Measurements from ENCODE around the gene RPL39.
"Not testable (repeated sequence)": the region's sequence is repeated elsewhere in the genome, so short reads cannot be mapped to it uniquely, and the experiment has no call there.

Gene RPL39

GRCh38 chrX:119802546-119802945 lies 11.1 kb upstream of the RPL39 start:
- DNase-seq (ENCODE audit: insufficient read length, low spot score) (no peak), FAIRE-seq (no peak)
- no peak for TF ChIP-seq SPI1 (IDR thresholded peaks at IDR 0.05; ENCODE audit: low read depth, low read length)
- no peak for TF ChIP-seq POLR2A (IDR thresholded peaks at IDR 0.05; ENCODE audit: low read depth, low read length)
- no peak for TF ChIP-seq POLR2AphosphoS5 (IDR thresholded peaks at IDR 0.05; ENCODE audit: low read depth, low read length)
- no peak for TF ChIP-seq TAF1 (IDR thresholded peaks at IDR 0.05; ENCODE audit: low read depth, low read length)
- no peak for TF ChIP-seq POU2F2 (IDR thresholded peaks at IDR 0.05; ENCODE audit: low read depth, low read length)
- TF ChIP-seq PAX5 (IDR thresholded peaks at IDR 0.05; ENCODE audit: insufficient read depth, low read length, severe bottlenecking), result no peak

GRCh38 chrX:119801253-119802221 lies 10.1 kb upstream of the RPL39 start:
- TF ChIP-seq TAF1 (IDR thresholded peaks at IDR 0.05; ENCODE audit: low read depth, low read length) (no peak), POLR2AphosphoS5 (IDR thresholded peaks at IDR 0.05; ENCODE audit: low read depth, low read length) (no peak), POLR2A (IDR thresholded peaks at IDR 0.05; ENCODE audit: low read depth, low read length) (no peak), POU2F2 (IDR thresholded peaks at IDR 0.05; ENCODE audit: low read depth, low read length) (no peak), SPI1 (IDR thresholded peaks at IDR 0.05; ENCODE audit: low read depth, low read length) (no peak), PAX5 (IDR thresholded peaks at IDR 0.05; ENCODE audit: insufficient read depth, low read length, severe bottlenecking) (no peak)
- FAIRE-seq, result no peak
- no peak for DNase-seq (ENCODE audit: insufficient read length, low spot score)

- FAIRE-seq (no peak), DNase-seq (ENCODE audit: insufficient read length, low spot score) (no peak)
- TF ChIP-seq POLR2A (IDR thresholded peaks at IDR 0.05; ENCODE audit: low read depth, low read length) (no peak), SPI1 (IDR thresholded peaks at IDR 0.05; ENCODE audit: low read depth, low read length) (no peak), POU2F2 (IDR thresholded peaks at IDR 0.05; ENCODE audit: low read depth, low read length) (no peak), PAX5 (IDR thresholded peaks at IDR 0.05; ENCODE audit: insufficient read depth, low read length, severe bottlenecking) (no peak), TAF1 (IDR thresholded peaks at IDR 0.05; ENCODE audit: low read depth, low read length) (no peak), POLR2AphosphoS5 (IDR thresholded peaks at IDR 0.05; ENCODE audit: low read depth, low read length) (no peak)
These were observed 423 bp downstream of the RPL39 start for GRCh38 chrX:119790977-119791436.

GRCh38 chrX:119784747-119785446 lies 6.5 kb downstream of the RPL39 start:
- peak; percentile 68; the same call in 1 of the 2 replicates for TF ChIP-seq POLR2AphosphoS5 (IDR thresholded peaks at IDR 0.05; ENCODE audit: low read depth, low read length)
- TF ChIP-seq PAX5 (IDR thresholded peaks at IDR 0.05; ENCODE audit: insufficient read depth, low read length, severe bottlenecking), result no peak
- TF ChIP-seq POU2F2 (IDR thresholded peaks at IDR 0.05; ENCODE audit: low read depth, low read length), result no peak
- TF ChIP-seq POLR2A (IDR thresholded peaks at IDR 0.05; ENCODE audit: low read depth, low read length), result 0 out of 2 replicates have a peak, but pooled peaks have one; percentile 27
- no peak for TF ChIP-seq TAF1 (IDR thresholded peaks at IDR 0.05; ENCODE audit: low read depth, low read length)
- no peak for TF ChIP-seq SPI1 (IDR thresholded peaks at IDR 0.05; ENCODE audit: low read depth, low read length)
- FAIRE-seq (peak; percentile 89), DNase-seq (ENCODE audit: insufficient read length, low spot score) (no peak)

GRCh38 chrX:119783026-119783425 lies 8.4 kb downstream of the RPL39 start:
- DNase-seq (ENCODE audit: insufficient read length, low spot score), result no peak
- FAIRE-seq, result no peak
- TF ChIP-seq POU2F2 (IDR thresholded peaks at IDR 0.05; ENCODE audit: low read depth, low read length) (no peak), POLR2AphosphoS5 (IDR thresholded peaks at IDR 0.05; ENCODE audit: low read depth, low read length) (no peak), SPI1 (IDR thresholded peaks at IDR 0.05; ENCODE audit: low read depth, low read length) (no peak), PAX5 (IDR thresholded peaks at IDR 0.05; ENCODE audit: insufficient read depth, low read length, severe bottlenecking) (no peak), POLR2A (IDR thresholded peaks at IDR 0.05; ENCODE audit: low read depth, low read length) (no peak), TAF1 (IDR thresholded peaks at IDR 0.05; ENCODE audit: low read depth, low read length) (no peak)

- DNase-seq (ENCODE audit: insufficient read length, low spot score) (no peak), FAIRE-seq (no peak)
- TF ChIP-seq PAX5 (IDR thresholded peaks at IDR 0.05; ENCODE audit: insufficient read depth, low read length, severe bottlenecking), result no peak
These were observed 12.6 kb downstream of the RPL39 start for GRCh38 chrX:119778829-119779228.

- TF ChIP-seq POLR2AphosphoS5 (IDR thresholded peaks at IDR 0.05; ENCODE audit: low read depth, low read length) (no peak), POLR2A (IDR thresholded peaks at IDR 0.05; ENCODE audit: low read depth, low read length) (no peak), TAF1 (IDR thresholded peaks at IDR 0.05; ENCODE audit: low read depth, low read length) (no peak), PAX5 (IDR thresholded peaks at IDR 0.05; ENCODE audit: insufficient read depth, low read length, severe bottlenecking) (no peak), POU2F2 (IDR thresholded peaks at IDR 0.05; ENCODE audit: low read depth, low read length) (no peak), SPI1 (IDR thresholded peaks at IDR 0.05; ENCODE audit: low read depth, low read length) (no peak)
- FAIRE-seq, result no peak
- DNase-seq (ENCODE audit: insufficient read length, low spot score), result no peak
These were observed 15.8 kb downstream of the RPL39 start for GRCh38 chrX:119775517-119776238.

GRCh38 chrX:119769388-119769787 lies 22.0 kb downstream of the RPL39 start:
- not testable (repeated sequence) for FAIRE-seq

GRCh38 chrX:119768436-119768835 lies 23.0 kb downstream of the RPL39 start:
- FAIRE-seq; DNase-seq (ENCODE audit: insufficient read length, low spot score): not testable (repeated sequence)

More at GRCh38 chrX:119769388-119769787, 22.0 kb downstream of the RPL39 start:
- DNase-seq (ENCODE audit: insufficient read length, low spot score), result not testable (repeated sequence)

Data from GM12891 (cell line).